Measurements from ENCODE around the gene ARHGEF10L.
A peak's percentile ranks its signal among the peaks of the same experiment; 100 is the strongest.

ARHGEF10L gene

DNA sequence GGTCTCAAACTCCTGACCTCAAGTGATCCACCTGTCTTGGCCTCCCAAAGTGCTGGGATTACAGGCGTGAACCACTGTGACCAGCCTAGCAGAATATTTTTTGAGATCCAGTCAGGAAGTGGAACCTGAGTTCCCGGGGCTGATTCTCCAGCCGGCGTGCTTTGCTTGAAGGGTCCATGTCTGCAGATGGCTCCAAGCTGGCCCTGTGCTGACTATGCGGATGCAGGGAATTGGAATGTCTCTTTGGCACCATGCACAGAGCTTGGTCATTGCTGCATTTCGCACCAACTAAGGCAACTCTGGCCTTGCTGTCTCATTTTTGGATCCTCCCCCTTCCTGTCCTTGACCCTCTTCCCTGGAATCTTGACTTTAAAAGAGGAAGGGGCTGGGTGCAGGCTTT, 28.1 kb downstream of the ARHGEF10L start:
- no peak for DNase-seq (ENCODE audit: low read depth)

DNA sequence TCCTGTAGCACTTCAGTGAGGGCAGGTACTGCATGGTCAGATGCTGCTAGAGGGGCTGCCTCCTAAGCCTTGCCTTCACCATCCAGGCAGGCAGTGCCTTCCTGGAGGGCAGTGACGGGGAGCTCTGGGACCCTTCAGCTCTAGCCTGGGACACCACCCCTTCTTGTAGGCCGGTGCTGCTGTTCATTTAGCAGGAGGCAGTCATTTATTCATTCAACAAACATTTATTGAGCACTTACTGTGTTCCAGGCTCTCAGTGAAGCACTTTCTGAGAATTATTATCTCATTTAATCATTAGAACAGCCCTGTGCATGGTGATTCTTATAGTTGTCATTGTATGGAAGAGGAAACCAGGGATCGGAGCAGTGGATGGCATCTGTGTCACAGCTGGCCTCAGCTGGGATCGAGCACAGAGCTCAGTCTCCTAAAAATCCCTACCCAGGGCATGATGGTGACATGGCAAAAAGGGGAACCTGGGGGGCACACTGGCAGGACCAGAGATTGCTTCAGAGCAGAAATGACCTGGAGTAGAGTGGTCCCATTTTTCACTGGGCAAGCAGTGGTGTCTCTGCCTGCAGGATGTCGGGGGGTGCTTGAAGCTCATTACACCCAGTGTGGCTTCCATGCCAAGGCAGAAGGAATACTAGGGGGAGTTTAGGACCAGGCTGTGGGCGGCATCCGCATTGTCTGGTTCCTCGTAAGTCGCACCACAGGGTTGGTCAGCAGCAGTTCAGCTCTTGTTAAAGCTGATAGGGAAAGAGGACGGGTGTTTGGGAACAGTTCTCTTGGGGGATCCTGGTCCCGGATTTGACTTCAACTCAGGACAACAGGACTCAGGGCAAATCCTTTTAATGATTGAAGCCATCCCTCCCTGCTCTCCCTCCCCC, 28.8 kb downstream of the ARHGEF10L start:
- DNase-seq (ENCODE audit: low read depth): no peak

DNA sequence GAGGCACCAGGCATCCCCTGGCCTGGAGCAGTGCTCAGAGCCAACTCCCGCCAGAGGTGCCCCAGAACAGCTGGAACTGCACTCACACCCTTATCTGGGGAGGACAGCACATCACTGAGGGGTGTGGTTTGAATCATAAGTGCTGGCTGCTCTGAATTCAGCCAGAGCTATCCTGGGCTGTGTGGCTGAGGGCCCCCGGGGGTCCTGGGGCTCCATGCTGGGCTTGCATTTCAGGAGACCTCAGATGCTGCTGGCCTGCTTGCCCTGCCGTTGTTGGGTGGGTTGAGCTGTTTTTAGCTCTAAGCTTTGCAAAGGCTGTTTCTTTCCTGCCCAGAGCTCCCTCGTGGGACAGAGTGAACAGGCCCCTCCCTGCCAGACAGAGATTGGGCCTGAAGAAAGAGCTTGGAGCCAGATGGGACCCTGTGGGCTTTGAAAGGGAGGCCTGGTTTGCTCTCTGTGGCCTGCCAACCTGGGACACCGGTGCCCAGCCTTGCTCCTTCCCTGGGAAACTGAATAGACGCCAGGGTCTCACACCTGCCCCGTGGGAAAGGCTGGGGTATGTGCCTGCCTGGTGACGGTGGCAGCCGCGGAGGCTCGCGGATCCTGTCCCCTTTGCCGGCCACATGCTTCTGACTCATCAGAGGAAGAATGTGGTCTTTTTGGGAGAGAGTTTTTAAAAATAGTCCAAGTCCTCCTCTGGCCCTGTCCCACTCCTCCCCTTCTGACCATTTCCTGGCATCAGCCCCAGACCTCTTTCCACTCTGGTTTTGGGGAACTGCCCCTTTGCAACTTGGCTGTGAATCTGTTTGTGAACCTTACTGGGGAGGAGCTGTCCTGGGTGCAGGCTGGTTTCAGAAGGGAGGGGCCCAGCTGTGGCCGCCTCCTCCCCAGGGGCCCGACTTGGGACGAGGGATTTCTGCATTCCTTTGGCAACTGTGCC, 30.0 kb downstream of the ARHGEF10L start:
- no peak for DNase-seq (ENCODE audit: low read depth)

DNA sequence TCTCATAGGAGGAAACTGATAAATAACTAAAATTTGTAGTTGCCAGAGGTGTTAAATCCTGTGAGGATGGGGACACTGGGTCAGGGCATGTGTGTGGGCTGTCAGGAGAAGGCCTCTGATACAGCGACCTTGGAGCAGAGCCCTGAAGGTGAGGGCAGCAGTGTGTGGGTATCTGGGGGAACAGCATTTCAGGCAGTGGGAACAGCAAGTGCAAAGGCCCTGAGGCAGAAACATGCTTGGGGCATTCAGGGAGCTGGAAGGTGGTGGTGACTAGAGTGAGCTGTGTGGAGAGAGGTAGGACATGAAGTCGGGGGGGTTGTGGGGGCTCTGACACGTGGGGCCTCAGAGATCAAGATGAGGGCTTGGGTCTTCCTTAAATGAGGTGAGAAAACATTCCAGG, 30.7 kb downstream of the ARHGEF10L start:
- DNase-seq (ENCODE audit: low read depth): no peak

DNA sequence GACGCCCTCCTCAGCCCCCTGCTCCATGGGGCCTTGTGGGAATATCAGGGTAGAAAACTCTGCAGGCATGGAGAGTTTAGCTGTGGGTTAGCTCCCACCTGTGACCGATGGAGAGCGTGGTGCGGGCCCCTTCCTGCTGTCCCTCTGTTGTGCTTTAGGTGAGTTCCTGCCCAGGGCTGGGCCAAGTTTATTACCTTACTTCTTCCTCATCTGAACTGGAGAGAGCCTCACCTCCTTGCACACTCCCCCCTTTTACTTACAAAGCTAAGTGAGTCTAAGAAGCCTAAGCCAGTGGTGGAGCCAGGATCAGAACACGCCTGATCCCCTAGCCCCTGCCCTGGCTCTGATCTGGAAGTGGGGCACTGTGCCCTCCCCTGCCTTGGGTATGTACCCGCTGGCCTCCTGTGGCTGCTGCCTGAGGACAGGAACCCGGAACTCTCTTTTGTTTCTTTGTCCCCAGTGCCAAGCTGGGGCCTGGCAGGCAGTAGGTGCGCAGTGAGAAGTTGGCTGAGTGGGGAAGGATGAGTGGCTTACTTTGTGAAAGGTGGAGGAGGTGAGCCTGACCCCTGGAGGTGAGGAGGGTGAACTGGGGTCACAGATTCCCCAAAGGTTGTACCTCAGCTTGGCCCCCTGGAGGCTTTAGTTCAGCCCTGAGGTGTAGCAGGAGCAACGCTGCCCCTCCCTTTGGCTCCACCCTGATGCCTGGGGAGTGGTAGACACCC, 32.9 kb downstream of the ARHGEF10L start:
- no peak for DNase-seq (ENCODE audit: low read depth)

DNA sequence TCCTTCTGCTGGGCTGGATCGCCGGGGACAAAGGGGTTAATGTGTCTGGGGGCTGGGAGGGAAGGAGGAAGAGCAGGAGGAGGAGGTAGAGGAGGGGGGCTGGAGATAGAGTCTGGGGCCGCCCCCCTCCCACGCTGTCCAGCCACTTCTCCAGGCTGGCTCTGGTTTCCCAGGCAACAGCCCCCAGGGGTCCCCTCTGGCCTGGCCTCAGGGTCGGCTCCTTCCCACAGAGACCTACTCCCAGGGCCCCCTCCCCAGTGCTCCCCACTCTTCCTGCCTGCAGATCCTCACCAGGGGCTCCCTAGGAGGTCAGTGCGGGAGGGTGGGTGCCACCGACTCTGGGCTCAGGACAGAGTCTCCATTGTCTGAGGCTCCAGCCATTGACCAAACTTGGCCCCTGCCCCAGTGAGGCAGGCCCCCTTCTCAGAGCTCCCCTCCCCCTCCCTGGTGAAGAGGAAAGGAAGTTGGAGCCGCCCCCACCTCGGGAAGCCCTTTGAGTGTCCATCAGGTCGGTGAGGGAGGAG, 34.1 kb downstream of the ARHGEF10L start:
- no peak for DNase-seq (ENCODE audit: low read depth)

DNA sequence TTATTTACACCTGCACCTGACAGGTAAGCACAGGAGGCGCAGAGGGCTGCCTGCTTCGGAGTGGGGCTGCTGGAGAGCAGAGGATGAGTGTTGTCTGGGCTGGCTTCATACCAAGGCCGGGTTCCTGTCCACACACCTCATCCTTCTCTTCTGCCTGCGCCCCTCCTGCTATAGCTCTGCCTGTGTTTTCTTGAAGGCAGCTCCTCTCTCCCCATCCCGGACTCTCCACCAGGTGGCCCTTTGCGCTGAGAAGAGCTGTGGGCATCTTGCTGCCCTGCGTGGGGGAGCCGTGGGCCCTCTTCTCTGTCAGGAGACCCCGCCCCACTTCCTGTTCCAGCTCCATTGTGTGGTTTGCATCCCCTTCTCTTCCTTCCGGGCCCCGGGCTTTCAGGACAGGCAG, 35.0 kb downstream of the ARHGEF10L start:
- peak; percentile 11 for DNase-seq (ENCODE audit: low read depth)

DNA sequence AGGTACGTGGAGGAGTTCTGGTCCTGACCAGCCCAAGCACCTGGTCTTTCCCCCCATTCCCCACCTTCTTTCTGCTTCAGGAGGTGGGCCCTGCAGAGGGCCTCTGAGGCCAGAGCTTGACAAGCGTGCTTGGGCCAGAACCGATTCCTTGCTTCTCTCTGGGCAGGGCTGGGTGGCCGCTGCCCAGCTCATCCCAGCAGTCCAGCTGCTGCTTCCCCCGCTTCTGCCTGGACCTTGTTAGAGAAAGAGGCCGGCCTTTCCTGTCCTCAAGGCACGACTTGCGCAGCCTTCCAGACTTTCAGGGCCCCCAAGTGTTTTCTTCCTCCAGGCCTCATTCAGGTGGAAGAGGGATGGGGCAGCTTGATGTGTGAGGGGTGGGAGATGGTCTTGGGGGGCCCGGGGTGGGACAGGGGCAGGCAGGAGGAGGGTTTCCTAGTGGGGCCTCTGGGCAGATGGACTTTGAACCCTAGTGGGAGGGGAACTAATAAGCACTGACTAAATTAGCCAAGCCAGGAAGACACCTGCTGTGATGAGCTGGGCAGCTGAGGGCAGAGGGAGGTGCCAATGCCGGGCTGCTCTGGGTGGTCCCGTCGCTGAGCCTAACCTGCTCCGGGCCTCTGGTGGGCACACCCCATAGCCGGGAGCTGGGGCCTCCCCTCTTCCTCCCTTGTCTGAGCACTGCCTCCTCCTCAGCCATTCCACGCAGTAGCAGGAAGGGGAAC, 36.5 kb downstream of the ARHGEF10L start:
- no peak for DNase-seq (ENCODE audit: low read depth)

DNA sequence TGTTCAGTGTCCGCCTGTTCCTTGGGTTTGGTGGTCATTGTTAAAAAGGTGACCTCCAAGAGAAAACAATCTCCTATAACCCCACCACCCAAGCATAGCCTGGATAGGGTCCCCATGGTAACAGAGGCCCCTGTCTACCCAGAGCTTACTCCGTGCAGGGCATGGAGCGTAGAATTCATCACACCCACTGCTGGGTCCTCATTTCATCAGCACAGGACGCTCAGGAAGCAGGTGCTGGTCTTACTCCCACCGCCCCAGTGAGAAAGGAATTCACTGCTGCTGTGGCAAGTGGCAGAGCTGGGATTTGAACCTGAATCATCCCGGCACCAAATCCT, 37.0 kb downstream of the ARHGEF10L start:
- DNase-seq (ENCODE audit: low read depth): no peak

DNA sequence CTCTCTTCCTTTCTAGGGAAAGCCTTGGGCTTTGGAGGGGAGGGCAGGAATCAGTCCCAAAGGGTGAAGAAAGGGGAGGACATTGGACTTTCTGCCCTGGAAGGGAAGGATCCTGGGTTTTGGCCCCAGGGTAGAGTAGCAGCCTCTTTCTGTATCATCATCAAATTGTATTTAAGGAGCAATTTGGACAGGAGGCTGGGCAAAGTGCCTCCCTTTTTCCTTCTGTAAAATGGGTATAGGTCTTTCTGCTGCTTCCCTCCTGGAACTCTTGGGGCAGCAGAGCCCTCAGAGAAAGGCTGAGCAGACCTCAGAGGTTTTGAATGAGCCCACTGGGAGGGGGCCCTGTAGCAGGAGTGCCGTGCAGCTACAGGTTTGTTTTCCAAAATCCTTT, 38.4 kb downstream of the ARHGEF10L start:
- no peak for DNase-seq (ENCODE audit: low read depth)

DNA sequence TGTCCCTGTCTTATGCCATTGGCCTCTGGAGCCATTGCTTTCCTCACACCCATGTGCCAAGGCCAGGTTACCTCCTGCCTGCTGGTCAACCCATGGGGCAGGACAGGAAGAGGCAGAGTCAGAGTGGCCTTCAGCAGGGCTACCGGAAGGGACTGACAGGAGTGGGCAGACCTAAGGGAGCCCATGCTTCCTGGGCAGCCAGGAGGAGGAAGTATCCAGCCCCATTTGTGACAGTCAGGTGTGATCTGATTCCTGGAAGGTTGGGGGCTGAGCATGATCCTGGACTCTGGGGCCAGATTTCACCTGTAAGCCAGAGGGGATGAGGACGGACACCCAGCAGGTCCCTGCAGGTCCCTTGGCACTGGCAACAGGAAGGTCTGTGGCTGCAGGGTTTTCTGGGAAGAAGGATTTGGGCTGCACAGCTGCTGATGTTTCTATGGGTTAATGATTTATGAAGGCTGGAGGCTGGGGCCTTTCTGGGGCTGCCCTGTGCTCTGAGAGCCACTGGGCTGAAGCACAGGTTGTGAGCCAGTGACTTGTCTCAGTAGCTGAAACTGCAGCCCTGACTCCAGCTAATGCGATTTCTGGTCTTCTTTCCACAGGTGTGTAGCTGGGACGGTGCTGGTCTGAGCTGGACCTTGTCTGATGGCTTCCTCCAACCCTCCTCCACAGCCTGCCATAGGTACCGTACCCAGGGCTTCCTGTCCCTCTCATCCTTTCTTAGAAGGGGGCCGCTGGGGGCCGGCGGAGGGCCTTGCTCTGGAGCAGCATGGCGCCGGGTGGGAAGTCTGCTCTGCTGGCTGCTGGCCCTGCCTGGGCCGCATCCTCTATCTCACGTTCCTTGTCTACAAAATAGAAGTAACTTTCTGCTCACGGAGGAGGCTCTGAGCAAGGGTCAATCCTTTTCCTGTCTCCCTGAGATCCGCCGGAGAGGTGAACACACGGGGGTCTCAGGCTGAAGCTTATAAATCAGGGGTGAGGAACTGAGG, 40.7 kb downstream of the ARHGEF10L start:
- no peak for DNase-seq (ENCODE audit: low read depth)

DNA sequence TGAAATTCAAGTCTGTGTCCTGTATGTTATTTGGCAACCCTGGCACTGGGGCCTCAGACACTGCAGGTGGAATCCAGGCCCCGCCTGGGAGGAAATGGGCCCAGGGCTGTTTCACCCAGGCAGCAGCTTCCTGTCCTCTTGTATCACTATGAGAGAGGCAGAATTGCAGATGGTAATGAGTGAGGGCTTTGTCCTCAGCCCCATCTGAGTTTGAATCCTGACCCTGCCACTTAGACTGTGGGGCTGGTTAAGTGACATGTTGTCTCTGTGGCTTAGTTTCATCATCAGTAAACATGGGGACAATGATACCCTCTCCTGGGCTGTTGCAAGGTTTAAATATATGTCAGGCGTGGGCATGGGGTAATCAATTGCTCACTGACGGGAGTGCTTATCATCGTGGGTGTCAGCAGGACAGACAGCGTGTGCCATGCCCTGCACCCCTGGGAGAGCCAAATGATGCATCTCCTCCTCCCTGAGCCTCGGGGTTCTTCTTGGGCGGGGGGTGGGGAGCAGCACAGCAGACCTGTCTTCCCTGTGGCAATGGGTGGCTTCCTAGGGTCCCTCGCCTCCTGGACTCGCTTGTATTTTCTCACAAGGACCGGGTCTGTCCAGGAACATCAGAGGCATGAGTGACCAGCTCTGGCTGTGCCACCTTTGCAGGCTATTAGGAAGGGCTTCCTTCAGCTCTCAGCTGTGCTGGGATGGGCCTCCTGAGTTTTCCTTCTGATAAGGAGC, 42.1 kb downstream of the ARHGEF10L start:
- no peak for DNase-seq (ENCODE audit: low read depth)

DNA sequence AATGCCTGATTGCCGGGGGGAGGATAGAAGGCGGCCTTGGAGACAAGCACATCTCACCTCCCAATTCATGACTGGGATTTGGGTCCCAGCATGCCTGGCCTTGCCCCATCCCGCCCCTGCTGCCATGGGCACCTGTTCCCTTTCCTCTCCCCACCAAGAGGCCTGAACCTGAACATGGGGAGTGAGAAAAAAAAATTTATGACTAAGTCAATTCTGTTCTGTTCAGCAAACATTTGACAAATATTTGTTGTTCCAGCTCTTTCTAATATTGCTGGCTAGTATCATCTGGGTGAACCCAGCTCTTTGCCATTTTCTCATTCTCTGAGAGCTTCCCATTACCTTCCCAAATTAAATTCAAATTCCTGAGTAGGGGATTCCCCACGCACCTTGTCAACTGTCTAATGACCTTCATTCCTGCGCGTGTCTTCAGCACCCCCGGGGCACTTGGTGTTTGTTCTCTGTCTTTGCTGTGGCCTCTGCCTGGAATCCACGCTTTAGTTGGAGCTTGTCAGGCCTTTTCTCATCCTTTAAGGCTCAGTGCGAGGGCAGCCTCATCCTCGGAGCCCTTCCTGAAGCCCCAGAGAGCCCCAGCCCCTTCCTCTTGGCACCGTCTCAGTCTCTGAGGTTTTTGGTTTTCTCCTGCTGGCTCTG, 42.8 kb downstream of the ARHGEF10L start:
- no peak for DNase-seq (ENCODE audit: low read depth)

DNA sequence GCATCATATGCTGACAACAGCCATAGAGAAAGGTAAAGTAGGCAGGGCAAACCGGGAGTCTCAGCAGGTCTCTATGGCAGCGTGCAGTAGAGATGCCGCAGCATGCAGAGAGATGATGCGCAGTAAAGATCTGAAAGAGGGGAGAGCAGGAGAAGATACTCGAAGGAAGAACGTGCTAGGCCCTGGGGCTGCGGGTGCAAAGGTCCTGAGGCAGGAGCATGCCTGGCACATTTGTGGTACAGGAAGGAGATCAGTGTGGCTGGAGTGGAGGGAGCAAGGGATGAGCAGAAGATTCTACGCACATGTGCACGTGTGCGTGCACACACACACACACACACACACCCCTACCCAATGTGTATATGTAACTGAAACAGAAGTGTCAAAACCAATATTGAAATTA, 45.0 kb downstream of the ARHGEF10L start:
- no peak for DNase-seq (ENCODE audit: low read depth)

DNA sequence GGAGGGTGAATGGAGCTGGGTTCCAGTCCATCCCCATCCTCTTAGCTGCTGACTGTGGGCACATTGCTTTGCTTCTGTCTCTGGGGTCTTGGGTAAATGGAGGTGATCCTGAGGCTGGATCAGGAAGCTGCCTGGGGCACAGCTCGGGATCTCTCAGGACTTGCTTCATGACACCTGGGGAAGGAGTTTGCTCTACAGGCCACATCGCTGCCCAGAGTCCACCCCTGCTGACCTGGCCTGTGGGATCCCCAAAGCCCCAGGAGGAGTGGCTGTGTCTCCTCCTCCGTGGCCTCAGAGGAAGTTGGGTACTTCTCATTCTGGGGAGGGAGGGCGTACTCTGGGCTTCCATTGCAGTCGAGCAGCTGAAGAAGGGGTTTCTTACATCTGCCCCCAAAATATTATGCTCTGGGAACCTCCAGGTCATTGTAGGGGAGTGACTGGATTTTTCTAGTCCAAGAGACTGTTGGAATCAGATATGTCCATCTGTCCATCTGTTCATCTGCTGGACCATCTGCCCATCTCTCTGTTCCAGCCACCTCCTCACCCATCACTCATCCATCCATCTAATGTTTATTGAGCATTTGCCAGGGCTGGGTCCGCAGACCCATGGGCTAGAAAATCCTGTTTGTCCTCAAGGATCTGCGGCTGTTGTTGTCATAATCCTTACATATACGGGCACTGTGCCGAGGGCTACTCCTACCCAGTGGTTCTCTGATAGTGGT, 45.9 kb downstream of the ARHGEF10L start:
- no peak for DNase-seq (ENCODE audit: low read depth)

DNA sequence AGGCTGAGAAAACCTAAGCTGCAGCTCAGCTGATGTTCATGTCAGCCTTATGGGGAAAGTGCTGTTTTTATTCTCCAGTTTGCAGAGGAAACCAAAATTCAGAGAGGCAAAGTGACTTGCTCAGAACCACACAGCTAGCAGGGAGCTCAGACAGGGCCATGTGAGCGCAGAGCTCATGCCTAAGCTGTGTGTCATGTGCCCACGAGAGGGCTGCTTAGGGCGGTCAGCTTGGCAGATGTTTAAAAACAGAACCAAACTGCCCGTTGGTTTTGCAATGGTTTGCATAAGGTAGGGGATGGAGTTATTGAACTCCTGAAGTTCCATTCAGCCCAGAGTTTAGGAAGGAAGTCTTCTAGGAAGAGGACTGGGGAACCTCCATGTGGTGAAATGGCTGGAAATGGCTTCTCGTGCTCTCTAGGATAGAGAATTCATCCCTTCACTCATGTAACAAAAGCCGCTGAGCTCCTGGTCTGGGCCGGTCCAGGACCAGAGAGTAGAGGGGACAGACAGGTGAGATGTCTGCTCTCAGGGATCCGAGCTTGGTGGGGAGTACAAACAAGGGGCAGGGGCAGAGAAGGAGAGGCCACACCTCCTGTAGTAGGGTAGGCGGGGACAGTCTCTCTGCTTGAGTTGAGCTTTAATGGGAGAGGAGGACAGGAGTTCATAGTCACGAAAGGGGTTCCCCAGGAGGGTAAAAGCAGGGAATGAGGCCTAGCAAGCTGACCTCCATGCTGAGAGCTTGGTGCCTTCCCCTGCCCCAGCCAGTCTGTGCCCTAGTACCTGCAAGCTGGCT, 46.9 kb downstream of the ARHGEF10L start:
- no peak for DNase-seq (ENCODE audit: low read depth)

DNA sequence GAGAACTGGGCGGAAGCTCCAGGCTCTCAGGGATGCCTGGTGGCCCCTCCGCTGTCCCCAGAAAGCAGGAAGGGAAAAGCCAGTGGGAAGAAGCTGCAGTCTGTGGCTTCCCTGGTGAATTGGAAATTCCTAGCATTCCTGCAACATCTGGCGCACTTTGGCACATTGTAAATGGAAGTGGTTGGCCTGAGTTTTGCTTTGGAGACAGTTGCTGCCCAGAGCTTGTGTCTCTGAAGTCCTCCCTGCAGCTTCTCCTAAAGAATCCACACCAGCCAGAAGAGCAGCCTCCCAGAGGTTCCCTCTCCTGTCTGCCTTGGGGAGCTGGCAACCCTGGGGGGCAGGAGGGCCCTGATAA, 48.2 kb downstream of the ARHGEF10L start:
- DNase-seq (ENCODE audit: low read depth): no peak

Data from CMK (cell line).